Hematopoietic multipotent progenitor cell (in vitro differentiated cells): ENCODE results near the gene LRRC27. TPM values are rescaled to one million over a fixed set of nuclear protein-coding genes. Genes with fewer than 3 reads are reported as not detected.
"Not testable (repeated sequence)": the region's sequence is repeated elsewhere in the genome, so short reads cannot be mapped to it uniquely, and the experiment has no call there.

ENCODE experiments used
- DNase-seq, 3 donors: peaks; one replicate each; pipeline ENCODE4 v3.0.0-alpha.2; 2011 to 2015; ENCODE audit warnings: low read depth in 2 of 3, low spot score in 2 of 3
- total RNA-seq: library from RNA; depleted of rRNA; stranded (reverse); fragments of >200 nt; gene quantifications from one replicate; pipeline ENCODE4 v1.2.3, GENCODE V29; 2012

LRRC27 gene
- total RNA-seq, 1 donor, result 8.1 TPM

DNA sequence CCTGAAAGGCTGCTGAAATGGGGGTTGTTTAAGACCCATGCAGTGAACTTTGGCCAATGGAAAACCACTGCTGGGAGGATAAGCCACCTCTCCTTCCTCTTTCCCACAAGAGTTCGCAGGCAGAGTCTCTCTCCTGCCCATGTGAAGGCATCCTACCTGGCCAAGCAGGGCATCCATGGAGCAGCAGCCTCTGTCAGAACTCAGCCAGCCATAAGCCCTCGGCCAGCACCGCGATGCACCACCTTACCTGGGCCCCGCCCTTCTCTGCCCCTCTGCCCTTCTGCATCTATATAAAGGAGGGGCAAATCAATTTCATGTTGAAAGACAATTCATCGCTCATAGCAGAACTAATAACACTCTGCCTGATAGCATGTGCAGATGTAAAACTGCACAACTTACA lies 18.1 kb upstream of the LRRC27 start:
- DNase-seq, result no peak

DNA sequence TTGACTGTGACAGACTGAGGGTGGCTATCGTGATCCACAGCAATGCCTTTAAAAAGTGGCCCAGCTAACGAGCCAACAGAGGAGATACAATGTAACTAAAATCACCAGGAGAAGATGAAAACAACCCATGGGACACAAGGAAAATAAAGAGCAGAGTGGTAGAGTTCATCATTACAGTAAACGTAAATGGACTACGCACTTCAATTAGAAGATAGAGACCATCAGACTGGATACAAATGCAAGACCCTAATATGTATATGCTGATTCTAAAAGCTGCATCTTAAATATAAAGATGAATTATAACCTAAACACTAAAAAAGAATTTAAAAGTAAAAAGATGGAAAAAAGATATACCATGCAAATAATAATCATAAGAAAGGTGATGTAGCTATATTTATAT lies 17.7 kb upstream of the LRRC27 start:
- DNase-seq, result no peak

DNA sequence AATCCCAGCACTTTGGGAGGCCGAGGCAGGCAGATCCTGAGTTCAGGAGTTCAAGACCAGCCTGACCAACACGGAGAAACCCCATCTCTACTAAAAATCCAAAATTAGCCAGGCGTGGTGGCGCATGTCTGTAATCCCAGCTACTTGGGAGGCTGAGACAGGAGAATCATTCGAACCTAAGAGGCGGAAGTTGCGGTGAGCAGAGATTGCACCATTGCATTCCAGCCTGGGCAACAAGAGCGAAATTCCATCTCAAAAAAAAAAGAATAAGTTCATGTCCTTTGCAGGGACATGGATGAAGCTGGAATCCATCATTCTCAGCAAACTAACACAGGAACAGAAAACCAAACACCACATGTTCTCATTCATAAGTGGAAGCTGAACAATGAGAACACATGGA lies 17.1 kb upstream of the LRRC27 start:
- DNase-seq, result not testable (repeated sequence)

DNA sequence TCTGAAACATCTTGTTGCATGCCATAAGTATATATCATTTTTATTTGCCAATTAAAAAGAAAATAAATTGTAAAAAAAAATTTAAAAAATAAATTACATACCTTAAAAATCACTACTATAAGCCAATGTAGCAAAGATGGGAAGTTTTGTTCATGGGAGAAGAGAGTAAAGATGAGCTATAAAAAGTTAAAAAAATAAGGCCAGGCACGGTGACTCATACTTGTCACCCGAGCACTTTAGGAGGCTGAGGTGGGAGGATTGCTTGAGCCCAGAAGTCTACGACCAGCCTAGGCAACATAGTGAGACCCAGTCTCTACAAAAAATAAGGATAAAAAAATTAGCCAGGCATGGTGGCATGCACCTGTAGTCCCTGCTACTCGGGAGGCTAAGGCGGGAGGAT lies 15.9 kb upstream of the LRRC27 start:
- DNase-seq, result no peak

DNA sequence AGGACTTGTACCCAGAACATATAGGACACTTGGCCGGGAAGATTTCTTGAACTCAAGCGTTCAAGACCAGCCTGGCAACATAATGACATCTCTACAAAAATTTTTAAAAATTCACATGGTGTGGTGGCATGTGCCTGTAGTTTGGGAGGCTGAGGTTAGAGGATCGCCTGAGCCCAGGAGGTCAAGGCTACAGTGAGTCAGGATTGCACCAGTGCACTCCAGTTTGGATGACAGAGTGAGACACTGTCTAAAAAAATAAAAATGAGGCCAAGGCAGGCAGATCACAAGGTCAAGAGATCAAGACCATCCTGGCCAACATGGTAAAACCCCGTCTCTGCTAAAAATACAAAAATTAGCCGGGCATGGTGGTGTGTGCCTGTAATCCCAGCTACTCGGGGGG lies 14.5 kb upstream of the LRRC27 start:
- not testable (repeated sequence) for DNase-seq

DNA sequence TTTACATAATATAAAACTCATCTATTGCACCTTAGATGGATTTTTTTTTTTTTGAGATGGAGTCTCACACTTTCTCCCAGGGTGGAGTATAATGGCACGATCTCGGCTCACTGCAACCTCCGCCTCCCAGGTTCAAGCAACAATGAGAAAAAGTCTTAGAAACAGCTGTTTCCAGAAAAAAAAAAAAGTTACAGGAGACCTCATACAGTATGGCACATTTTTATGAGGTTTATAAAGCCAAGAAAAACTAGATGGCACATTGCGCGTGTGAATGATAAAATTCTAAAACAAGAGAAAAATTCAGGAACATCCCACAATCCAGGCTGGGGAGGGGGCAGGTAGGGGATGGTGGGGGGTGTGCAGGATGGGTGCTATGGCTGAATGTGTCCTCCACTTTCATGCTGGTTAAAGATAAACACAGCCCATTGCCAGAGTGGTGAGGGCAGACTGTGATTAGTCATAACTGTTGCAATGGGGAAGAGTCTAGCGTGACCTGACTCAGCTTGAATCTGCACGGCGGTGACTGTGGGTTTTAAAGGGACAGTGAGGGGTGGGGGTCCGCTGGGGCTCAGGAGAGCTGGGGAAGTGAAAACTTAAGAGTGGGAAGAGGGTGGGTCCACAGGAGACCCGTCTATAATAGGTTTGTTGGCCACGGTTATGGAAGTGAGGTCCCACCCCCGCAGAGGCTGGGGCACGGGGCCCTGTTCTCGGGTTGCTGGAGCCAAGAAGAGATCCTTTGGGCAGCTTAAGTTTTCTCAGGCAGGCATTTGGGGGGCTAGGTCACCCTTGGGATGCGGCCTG lies 11.9 kb upstream of the LRRC27 start:
- DNase-seq, result peak in 2 of 3 donors; percentile 71 to 74

DNA sequence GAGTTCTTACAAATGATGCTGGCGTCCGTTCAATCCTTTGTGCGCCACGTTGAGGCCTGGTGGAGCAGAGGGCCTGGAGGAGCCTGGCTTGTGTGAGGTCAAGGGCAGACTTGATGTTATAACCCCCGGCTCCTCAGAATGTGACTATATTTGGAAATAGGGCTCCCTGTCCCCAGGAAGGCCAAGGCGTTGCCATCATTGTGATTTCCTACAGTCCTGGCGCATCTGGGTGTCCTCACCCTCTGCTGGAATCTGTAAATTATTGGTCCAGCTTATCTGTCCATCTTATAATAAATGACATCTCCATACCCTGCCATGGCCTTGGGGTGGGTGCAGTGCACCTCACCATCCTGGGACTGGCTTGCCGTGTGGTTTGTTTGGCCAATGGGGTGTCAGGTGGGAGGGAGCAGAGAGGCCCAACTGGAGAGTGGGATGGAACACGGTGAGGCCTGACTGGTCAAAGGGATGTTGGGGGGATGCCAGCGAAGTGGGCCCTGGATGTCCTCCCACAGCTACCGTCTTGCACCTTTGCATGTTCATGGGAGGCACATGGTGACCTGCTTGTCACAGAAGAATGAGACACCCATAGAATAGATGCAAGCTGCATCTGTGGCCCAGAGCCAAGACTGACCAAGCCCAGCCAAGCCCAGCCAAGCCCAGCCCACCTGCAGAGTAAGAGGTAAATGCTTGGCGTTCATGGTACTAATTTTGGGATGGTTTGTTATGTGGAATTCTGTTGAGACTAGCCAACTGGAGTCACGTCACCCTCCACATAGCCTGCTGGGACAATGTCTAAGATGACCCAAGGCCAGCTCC lies 11.1 kb upstream of the LRRC27 start:
- DNase-seq, result no peak

DNA sequence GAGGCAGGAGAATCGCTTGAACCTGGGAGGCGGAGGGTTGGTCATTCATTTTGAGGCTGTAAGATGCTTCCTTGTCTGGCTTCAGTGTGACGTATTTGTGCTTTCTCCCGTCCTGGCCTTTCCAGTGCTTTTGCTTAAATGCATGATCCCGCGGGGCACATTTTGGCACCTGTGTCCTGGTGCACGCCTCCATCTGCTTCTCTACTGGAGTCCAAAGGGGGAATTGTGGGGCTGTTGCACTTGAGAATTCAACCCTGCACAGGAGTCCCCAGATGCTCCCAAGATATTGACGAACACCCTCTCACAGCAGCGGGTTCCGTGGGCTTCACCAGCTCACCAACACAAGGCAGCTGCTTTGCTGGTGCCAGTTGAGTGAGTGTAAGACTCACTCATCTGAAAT lies 10.3 kb upstream of the LRRC27 start:
- DNase-seq, result no peak

DNA sequence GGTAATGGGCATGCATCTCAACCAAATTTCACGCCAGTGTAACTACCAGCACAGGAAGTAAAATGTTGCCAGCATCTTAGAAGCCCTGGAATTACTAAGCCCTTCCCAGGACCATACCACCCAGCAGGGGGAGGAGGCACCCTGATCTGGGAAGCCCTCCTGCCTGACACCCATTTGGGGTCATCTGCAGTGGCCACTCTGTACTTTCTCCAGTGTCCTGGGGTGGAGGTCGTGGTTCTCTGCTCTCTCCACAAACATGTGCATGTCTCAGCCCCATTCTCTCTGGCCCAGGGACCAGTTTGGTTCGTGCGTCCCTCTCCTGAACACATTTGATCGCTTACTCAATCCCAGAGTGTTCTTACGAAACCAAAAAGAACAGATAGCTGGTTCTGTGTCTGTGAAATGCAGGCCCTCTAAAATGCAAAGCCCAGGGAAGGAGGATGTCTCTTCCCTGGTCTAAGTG lies 9.4 kb upstream of the LRRC27 start:
- DNase-seq, result no peak

DNA sequence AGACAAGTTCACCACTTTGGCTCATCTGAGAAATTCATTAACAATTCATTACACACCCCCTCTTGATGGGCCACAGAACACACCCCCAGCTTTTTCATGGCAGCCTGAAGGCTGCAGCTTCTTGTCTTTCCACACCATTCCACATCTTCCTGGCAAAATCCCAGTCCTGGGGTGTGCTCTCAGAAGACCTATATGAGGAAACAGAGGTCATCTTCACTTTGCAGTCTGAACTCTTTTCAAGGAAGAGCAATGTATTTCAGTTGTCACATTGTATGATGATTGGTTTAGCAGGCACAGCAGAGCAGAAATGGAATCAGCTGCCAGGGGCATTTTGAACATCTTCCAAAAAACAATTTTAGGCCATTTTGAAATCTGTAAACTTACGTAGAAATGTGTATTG lies 7.8 kb upstream of the LRRC27 start:
- DNase-seq, result no peak

DNA sequence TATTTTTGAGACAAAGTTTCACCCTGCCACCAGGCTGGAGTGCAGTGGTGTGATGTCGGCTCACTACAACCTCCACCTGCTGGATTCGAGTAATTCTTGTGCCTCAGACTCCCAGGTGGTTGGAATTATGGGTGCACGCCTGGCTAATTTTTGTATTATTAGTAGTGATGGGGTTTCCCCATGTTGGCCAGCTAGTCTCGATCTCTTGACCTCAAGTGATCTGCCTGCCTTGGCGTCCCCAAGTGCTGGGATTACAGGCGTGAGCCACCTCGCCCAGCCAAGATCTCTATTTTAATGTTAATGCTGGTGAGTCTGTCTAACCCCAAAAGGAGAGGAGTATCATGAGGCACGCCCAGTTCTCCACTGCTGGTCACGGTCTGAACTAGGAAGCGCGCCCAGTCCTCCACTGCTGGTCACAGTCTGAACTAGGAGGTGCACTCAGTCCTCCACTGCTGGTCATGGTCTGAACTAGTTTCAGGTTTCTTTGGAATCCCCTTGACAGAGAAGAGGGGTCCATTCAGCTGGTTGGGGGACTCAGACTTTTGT lies 5.6 kb upstream of the LRRC27 start:
- no peak for DNase-seq

DNA sequence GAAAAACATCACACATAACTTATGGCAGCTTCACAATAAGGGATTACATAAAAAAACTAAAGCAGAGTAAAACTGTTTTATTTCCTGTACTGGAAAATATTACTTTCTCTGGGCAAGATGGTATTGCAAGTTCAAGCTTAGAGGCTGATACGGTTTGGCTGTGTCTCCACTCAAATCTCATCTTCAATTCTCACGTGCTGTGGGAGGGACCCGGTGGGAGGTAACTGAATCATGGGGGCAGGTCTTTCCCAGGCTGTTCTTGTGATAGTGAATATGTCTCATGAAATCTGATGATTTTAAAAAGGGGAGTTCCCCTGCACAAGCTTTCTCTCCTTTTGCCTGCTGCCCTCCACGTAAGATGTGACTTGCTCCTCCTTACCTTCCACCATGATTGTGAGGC lies 5.1 kb upstream of the LRRC27 start:
- no peak for DNase-seq

DNA sequence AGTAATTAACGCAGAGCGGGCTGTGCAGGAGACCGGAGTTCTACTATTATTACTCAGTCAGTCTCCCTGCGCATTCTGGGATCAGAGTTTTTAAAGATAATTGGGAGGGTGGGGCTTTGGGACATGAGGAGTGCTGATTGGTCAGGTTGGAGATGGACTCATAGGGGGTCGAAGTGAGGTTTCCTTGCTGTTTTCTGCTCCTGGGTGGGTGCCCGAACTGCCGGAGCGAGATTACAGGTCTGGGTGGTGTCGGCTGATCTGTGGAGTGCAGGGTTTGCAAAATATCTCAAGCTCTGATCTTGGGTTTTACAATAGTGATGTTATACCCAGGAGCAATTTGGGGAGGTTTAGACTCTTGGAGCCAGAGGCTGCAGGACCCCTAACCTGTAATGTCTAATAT lies 3.9 kb upstream of the LRRC27 start:
- DNase-seq, result no peak

DNA sequence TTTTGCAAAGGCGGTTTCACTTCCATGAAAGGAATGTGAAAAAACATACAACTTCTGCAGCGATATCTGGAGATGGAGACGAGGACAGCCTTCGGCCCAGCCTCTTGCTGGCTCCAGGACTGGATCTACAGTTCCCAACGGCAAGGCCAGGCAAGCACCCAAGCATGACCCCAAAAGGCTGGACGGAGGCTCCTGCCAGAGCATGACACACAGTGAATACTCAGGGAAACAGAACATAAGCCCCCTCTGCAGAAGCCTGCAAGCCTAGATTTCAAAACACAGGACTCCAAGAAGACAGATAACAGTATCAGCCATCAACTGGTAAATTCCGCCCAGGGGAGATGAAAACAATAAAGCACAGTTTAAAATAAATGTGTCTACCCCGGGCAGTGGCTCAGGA lies 3.3 kb upstream of the LRRC27 start:
- DNase-seq, result no peak

DNA sequence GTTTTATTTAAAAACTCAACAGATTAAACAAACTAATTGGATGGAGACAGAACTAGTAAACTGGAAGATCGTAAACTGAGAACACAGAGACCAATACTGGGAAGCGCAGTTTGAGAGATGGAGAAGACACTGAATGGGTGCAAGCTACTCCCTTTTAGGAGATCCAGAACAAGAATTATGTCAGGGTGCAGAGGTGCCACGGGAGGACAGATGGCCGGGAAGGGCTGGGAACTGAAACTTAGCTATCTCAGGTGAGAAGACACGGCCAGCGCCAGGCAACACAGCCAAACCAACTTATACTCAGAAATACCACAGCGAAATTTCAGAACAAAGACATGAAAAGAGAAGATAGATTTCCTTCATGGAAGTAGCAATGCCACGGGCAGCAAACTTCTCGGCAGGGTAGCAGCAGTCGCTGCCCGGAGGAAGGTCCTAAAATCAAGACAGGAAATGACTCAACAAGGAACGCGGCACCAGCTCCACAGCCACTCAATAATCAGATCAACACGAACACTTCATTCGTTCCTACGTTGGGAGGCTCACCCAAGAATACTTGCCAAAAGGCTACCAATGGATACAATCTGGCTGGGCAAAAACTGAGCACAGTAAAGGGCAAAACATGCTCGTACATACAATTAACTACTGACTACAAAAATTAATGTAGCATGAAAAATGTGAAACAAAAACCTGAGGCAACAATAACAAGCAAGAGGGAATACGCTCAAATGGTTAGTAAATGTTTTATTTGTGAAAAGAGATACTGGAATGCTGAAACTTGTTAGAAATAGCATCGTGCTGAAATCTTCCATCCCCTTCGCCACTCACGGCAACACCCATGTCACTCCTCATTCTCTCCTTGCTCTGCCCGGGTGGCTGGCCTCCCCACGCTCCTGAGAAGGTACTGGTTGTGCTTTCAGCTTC lies 2.2 kb upstream of the LRRC27 start:
- no peak for DNase-seq

DNA sequence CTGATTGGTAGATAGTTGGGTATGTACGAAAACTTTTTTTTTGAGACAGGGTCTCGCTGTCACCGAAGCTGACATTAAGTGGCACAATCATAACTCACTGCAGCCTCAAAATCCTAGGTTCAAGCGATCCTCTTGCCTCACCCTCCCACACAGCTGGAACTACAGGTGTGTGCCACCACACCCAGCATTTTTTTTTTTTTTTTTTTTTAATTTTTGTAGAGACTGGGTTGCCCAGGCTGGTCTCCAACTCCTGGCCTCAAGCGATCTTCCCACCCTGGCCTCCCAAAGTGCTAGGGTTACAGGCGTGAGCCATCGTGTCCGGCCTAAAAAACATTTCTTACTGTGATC lies 1.5 kb upstream of the LRRC27 start:
- no peak for DNase-seq

DNA sequence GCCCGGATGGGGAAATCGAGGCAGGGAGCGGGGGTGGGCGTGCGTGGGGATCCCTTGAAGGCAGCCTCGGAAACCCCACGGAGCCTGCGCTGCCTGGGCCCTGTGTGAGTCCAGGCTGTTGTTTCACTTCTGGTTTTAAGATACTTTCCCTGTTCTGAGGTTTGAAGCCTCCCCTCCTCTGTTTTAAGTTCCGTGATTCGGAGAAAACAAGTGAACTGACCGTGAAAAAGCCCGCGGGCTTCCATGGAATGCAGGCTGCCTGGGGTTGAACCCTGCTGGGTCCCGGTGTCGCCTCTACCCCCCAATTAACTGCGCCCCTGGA lies 401 bp downstream of the LRRC27 start:
- peak in 1 of 3 donors; percentile 41 for DNase-seq

DNA sequence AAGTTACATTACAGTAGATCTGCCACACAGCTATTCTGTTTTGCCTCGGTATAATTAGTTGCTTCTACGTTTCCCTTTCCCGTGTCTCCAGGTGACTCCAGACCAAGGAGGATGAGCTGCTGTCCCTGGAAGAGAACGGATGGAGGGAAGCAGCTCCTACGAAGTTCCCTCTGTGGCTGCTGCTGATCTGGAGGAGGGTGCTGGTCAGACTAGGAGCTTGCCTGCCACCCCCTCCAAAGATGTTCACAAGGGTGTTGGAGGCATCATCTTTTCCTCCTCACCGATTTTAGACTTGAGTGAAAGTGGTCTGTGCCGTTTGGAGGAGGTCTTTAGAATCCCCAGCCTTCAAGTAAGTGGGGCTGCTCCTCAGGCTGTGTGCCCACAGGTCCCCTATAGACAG lies 1.4 kb downstream of the LRRC27 start:
- DNase-seq, result no peak

DNA sequence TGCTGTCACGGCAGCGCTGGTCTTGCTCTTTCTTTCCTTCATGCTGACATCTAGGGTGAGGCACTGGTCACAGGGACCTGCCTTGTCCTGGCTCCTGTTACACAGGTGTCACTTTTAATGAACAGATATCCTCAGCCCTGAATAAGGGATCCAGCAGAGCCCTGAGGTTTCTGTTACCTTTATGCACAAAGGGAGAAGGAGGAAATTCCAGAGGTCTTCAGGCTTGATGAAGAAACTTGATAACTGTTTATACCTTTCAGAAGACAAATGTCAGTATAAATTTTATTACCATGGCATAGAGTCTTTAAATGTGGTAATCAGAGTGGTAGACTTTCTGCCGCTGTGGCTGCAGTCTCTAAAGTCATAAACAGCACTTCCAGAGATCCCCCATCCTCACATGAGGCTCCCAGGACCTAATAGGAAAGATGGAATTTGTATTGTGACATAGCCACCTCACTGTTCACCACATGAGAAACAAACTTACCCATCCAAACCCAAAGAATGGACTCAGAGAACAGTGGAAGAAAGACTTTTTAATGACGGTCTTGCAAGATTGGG lies 2.7 kb downstream of the LRRC27 start:
- DNase-seq, result no peak

DNA sequence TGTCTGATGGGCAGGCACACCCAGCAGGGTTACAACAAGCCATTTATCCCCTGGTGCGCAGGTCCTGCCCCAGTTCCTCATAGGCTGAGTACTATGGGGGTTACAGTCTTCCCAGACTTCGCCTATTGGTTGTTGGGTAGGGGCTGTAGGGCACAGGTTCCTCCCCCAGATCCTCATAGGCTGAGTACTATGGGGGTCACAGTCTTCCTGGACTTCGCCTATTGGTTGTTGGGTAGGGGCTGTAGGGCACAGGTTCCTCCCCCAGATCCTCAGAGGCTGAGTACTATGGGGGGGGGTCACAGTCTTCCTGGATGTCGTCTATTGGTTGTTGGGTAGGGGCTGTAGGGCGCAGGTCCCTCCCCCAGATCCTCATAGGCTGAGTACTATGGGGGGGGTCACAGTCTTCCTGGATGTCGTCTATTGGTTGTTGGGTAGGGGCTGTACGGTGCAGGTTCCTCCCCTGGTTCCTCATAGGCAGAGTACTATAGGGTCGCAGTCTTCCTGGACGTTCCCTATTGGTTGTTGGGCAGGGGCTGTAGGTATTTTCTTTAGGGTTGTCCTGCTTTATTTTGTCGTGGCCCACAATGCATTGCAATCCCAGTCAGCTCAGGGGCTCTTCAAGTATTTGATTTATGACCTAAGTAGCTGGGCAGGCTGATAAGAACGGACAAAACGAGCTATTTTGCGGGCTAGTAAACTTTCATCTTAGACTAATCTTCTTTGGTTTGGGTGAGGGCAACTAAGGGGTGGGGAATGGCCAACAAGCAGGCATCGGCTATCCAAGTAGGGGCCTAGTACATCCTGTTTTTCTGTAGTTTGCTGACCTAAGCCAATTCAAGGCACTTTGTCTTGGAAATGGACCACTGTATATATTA lies 3.4 kb downstream of the LRRC27 start:
- DNase-seq, result peak in 2 of 3 donors; percentile 98 to 99
